22Rv1 (cell line): ENCODE data around the gene BCAS1.

Experiments
- CTCF ChIP-seq: fragments of 450-650 bp; IDR thresholded peaks from 2 replicates; pipeline ENCODE4 v1.5.1; 2017; ENCODE audit warnings: mild to moderate bottlenecking
- ZFX ChIP-seq: fragments of 450-650 bp; IDR thresholded peaks from 2 replicates; pipeline ENCODE4 v1.6.1; 2017; ENCODE audit warnings: antibody characterized with exemption, borderline replicate concordance

GRCh38 chr20:53897884-53898555 is 172.4 kb downstream of the BCAS1 start:
- no peak for TF ChIP-seq CTCF
- TF ChIP-seq ZFX: no peak
